HepG2 (cell line): ENCODE data around the gene TNS1. TPM values are rescaled to one million over a fixed set of nuclear protein-coding genes. Genes with fewer than 3 reads are reported as not detected.

Experiments used
- AKAP8 ChIP-seq: sonication (generic); formaldehyde crosslinking; IDR thresholded peaks from 2 replicates; pipeline ENCODE4 v1.5.1; 2020; ENCODE audit warnings: mild to moderate bottlenecking, missing genetic modification reagents
- ARNTL ChIP-seq: sonication (generic); formaldehyde crosslinking; IDR thresholded peaks from 2 replicates; pipeline ENCODE4 v1.4.0; 2020; ENCODE audit warnings: mild to moderate bottlenecking, missing genetic modification reagents
- CREM ChIP-seq, 2 experiments: sonication (generic) in 1 of 2; formaldehyde crosslinking in 1 of 2; IDR thresholded peaks; 2 replicates each; pipeline versions ENCODE4 v1.4.0 to v1.6.1; 2016 to 2020; ENCODE audit warnings: antibody characterized with exemption in 1 of 2, mild to moderate bottlenecking in 1 of 2, missing genetic modification reagents in 1 of 2
- FOXK1 ChIP-seq: sonication (generic); formaldehyde crosslinking; IDR thresholded peaks from 2 replicates; pipeline ENCODE4 v1.4.0; 2020; ENCODE audit warnings: low read depth, missing genetic modification reagents, borderline replicate concordance
- GATAD1 ChIP-seq: IDR thresholded peaks from 2 replicates; pipeline ENCODE4 v1.6.1; 2016; ENCODE audit warnings: missing genetic modification reagents, missing compliant biosample characterization
- HES4 ChIP-seq: sonication (generic); formaldehyde crosslinking; IDR thresholded peaks from 2 replicates; pipeline ENCODE4 v1.9.0; 2021; ENCODE audit warnings: mild to moderate bottlenecking, missing genetic modification reagents, borderline replicate concordance
- MTA1 ChIP-seq: sonication (generic); formaldehyde crosslinking; IDR thresholded peaks from 2 replicates; pipeline ENCODE4 v1.4.0; 2020; ENCODE audit warnings: missing genetic modification reagents, mild to moderate bottlenecking, borderline replicate concordance
- NFKB2 ChIP-seq: sonication (generic); formaldehyde crosslinking; IDR thresholded peaks from 2 replicates; pipeline ENCODE4 v1.4.0; 2020; ENCODE audit warnings: missing genetic modification reagents, borderline replicate concordance
- SIX1 ChIP-seq: sonication (generic); formaldehyde crosslinking; IDR thresholded peaks from 2 replicates; pipeline ENCODE4 v1.4.0; 2020; ENCODE audit warnings: missing genetic modification reagents, borderline replicate concordance
- TEAD3 ChIP-seq: optimal IDR thresholded peaks from 2 replicates; pipeline ENCODE3; 2016; ENCODE audit warnings: borderline replicate concordance
- ZNF891 ChIP-seq: sonication (generic); formaldehyde crosslinking; IDR thresholded peaks from 2 replicates; pipeline ENCODE4 v1.5.0; 2020; ENCODE audit warnings: mild to moderate bottlenecking, missing genetic modification reagents
- polyA plus RNA-seq, 8 experiments: library from polyadenylated mRNA; depleted of rRNA in 3 of 8; stranded (reverse) in 7 of 8; unstranded in 1 of 8; fragments of >200 nt; fragmentation: Illumina TruSeq in 4 of 8; extraction: Trizol in 4 of 8; gene quantifications; 2 replicates each; pipeline versions ENCODE4 v1.2.1 to v1.2.3, GENCODE V29; 2011 to 2016; ENCODE audit warnings: low read depth in 4 of 8, missing spikeins in 1 of 8, mixed read lengths in 1 of 8; ENCODE audit not compliant: insufficient read depth in 1 of 8
- total RNA-seq, 5 experiments: library from RNA; depleted of rRNA; stranded (reverse); fragments of >200 nt; fragmentation: Illumina TruSeq; extraction: Trizol; gene quantifications; 2 replicates each; pipeline ENCODE4 v1.2.3, GENCODE V29; 2016; ENCODE audit warnings: low read depth in 1 of 5
- TF ChIP-seq, protein P1 (sequence below): sonication (generic); formaldehyde crosslinking; IDR thresholded peaks from 2 replicates; pipeline ENCODE4 v1.4.0; 2020; ENCODE audit warnings: low read depth, mild to moderate bottlenecking, missing genetic modification reagents
- TF ChIP-seq, protein P2 (sequence below): sonication (generic); formaldehyde crosslinking; IDR thresholded peaks from 2 replicates; pipeline ENCODE4 v1.5.1; 2020; ENCODE audit warnings: missing genetic modification reagents, mild to moderate bottlenecking, borderline replicate concordance
- TF ChIP-seq, protein P3 (sequence below): sonication (generic); formaldehyde crosslinking; IDR thresholded peaks from 2 replicates; pipeline ENCODE4 v1.4.0; 2020; ENCODE audit warnings: missing genetic modification reagents
- TF ChIP-seq, protein P4 (sequence below): sonication (generic); formaldehyde crosslinking; IDR thresholded peaks from 2 replicates; pipeline ENCODE4 v1.4.0; 2020; ENCODE audit warnings: mild to moderate bottlenecking, missing genetic modification reagents

Gene TNS1
- total and polyA plus RNA-seq, 2 of the 13 experiments (the other 11 are each of a cell fraction or from before 2014, with no cell fraction given): 1.9 to 118 TPM

DNA sequence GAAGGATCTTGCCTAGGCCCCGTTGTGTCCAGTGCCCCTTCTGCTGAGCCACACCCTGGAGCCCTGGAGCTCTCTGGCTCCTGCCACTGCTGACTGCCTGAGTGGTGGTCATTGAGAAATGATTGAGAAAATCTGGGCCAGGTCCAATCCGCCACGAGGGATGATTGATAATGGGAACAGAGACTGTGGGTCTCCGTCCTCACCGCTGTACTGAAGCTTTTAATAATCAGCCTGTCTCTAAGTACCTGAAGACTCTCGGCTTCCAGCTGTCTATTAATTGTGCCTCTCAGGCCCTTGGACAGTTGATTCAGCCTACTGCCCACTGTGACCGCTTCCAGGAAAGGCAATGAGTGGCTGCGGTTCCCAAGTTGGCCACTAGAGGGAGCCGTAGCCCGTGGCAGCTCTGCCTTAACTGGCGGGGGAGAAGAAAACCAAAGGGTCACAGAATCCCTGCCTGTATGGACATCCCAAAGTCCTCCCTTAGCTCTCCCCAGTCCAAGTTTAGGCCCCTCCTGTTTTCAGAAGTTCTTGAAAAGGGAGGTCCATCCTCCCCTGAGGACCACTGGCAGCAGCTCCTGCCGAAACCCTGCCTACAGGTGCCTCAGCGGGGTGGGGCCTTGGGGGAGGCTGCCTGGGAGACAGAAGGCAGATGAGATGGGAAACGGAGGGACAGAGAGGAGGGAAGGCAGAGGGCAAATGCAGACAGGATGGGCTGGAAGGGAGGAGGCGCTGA, 213.6 kb downstream of the TNS1 start (continued):
- 0 out of 2 replicates have a peak, but pooled peaks have one; percentile 34 for TF ChIP-seq HES4 (CRISPR knock-in tag)
- TF ChIP-seq ZNF891 (CRISPR knock-in tag): peak; percentile 31; the same call in 1 of the 2 replicates
- TF ChIP-seq, protein P1, sequence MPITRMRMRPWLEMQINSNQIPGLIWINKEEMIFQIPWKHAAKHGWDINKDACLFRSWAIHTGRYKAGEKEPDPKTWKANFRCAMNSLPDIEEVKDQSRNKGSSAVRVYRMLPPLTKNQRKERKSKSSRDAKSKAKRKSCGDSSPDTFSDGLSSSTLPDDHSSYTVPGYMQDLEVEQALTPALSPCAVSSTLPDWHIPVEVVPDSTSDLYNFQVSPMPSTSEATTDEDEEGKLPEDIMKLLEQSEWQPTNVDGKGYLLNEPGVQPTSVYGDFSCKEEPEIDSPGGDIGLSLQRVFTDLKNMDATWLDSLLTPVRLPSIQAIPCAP (CRISPR knock-in tag): 0 out of 2 replicates have a peak, but pooled peaks have one; percentile 29
- TF ChIP-seq AKAP8 (CRISPR knock-in tag): no peak
- TF ChIP-seq, protein P2, sequence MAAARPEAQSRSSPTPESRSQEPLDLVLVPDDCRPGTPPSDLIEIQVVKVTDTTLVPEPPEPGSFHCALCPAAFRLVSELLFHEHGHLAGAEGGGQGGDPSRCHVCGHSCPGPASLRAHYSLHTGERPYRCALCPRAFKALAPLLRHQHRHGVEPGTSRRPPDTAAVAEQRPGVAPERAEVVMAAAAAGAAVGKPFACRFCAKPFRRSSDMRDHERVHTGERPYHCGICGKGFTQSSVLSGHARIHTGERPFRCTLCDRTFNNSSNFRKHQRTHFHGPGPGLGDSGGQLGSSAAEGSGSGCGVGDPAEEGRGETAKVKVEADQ: no peak
- peak; percentile 46; the same call in 1 of the 2 replicates for TF ChIP-seq SIX1 (CRISPR knock-in tag)
- TF ChIP-seq CREM (IDR thresholded peaks at IDR 0.05): no peak
- TF ChIP-seq CREM (CRISPR knock-in tag; IDR thresholded peaks at IDR 0.05): no peak
- TF ChIP-seq, protein P3, sequence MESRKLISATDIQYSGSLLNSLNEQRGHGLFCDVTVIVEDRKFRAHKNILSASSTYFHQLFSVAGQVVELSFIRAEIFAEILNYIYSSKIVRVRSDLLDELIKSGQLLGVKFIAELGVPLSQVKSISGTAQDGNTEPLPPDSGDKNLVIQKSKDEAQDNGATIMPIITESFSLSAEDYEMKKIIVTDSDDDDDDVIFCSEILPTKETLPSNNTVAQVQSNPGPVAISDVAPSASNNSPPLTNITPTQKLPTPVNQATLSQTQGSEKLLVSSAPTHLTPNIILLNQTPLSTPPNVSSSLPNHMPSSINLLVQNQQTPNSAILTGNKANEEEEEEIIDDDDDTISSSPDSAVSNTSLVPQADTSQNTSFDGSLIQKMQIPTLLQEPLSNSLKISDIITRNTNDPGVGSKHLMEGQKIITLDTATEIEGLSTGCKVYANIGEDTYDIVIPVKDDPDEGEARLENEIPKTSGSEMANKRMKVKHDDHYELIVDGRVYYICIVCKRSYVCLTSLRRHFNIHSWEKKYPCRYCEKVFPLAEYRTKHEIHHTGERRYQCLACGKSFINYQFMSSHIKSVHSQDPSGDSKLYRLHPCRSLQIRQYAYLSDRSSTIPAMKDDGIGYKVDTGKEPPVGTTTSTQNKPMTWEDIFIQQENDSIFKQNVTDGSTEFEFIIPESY (CRISPR knock-in tag): peak; percentile 39; the same call in 1 of the 2 replicates
- peak; percentile 34; the same call in 1 of the 2 replicates for TF ChIP-seq ARNTL (CRISPR knock-in tag)
- TF ChIP-seq MTA1 (CRISPR knock-in tag): 0 out of 2 replicates have a peak, but pooled peaks have one; percentile 43
- TF ChIP-seq TEAD3 (CRISPR knock-in tag): peak; percentile 68
- peak; percentile 59; the same call in 1 of the 2 replicates for TF ChIP-seq GATAD1 (CRISPR knock-in tag)
- TF ChIP-seq NFKB2 (CRISPR knock-in tag): 0 out of 2 replicates have a peak, but pooled peaks have one; percentile 21
- TF ChIP-seq, protein P4, sequence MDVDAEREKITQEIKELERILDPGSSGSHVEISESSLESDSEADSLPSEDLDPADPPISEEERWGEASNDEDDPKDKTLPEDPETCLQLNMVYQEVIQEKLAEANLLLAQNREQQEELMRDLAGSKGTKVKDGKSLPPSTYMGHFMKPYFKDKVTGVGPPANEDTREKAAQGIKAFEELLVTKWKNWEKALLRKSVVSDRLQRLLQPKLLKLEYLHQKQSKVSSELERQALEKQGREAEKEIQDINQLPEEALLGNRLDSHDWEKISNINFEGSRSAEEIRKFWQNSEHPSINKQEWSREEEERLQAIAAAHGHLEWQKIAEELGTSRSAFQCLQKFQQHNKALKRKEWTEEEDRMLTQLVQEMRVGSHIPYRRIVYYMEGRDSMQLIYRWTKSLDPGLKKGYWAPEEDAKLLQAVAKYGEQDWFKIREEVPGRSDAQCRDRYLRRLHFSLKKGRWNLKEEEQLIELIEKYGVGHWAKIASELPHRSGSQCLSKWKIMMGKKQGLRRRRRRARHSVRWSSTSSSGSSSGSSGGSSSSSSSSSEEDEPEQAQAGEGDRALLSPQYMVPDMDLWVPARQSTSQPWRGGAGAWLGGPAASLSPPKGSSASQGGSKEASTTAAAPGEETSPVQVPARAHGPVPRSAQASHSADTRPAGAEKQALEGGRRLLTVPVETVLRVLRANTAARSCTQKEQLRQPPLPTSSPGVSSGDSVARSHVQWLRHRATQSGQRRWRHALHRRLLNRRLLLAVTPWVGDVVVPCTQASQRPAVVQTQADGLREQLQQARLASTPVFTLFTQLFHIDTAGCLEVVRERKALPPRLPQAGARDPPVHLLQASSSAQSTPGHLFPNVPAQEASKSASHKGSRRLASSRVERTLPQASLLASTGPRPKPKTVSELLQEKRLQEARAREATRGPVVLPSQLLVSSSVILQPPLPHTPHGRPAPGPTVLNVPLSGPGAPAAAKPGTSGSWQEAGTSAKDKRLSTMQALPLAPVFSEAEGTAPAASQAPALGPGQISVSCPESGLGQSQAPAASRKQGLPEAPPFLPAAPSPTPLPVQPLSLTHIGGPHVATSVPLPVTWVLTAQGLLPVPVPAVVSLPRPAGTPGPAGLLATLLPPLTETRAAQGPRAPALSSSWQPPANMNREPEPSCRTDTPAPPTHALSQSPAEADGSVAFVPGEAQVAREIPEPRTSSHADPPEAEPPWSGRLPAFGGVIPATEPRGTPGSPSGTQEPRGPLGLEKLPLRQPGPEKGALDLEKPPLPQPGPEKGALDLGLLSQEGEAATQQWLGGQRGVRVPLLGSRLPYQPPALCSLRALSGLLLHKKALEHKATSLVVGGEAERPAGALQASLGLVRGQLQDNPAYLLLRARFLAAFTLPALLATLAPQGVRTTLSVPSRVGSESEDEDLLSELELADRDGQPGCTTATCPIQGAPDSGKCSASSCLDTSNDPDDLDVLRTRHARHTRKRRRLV (CRISPR knock-in tag): no peak
- 0 out of 2 replicates have a peak, but pooled peaks have one; percentile 24 for TF ChIP-seq FOXK1 (CRISPR knock-in tag)
